Astrocyte of the spinal cord (primary cell): Measurements from ENCODE around the gene APC2.

Experiments used
- DNase-seq: peaks from one replicate; pipeline ENCODE4 v3.0.0; 2011; ENCODE audit warnings: low read depth, low spot score
- H3K4me3 ChIP-seq: 2 replicates; pipeline ENCODE4 v1.5.1; 2011; ENCODE audit warnings: low read depth, mild to moderate bottlenecking, low read length, moderate library complexity
- CTCF ChIP-seq: IDR thresholded peaks from 2 replicates; pipeline ENCODE4 v1.5.1; 2012; ENCODE audit warnings: low read depth, mild to moderate bottlenecking, low read length, inconsistent platforms
- in situ Hi-C: cut with HindIII; loops from 2 replicates; pipeline ENCODE4 v1.10.0; 2017; ENCODE audit warnings: low sequenced_read_pairs

Gene APC2

GRCh38 chr19:1406774-1407527 lies 43.0 kb upstream of the APC2 start:
- peak overlapping the region; percentile 48 for H3K4me3 ChIP-seq
- DNase-seq, result peak; percentile 99
- peak; percentile 51 for TF ChIP-seq CTCF
- in situ Hi-C loops, result no loop called here

- TF ChIP-seq CTCF, result no peak
- H3K4me3 ChIP-seq, result peak within 1 kb of the TSS; percentile 87
- in situ Hi-C loops, result no loop called here
- no peak for DNase-seq
These were observed 42.2 kb upstream of the APC2 start, which contains the start of gene DAZAP1 for GRCh38 chr19:1407528-1408299. DAZAP1 (plus strand) TSS chr19:1407586; CDS start chr19:1407774, 188 bp downstream.

- TF ChIP-seq CTCF, result no peak
- in situ Hi-C loops, result no loop called here
- H3K4me3 ChIP-seq, result peak overlapping the region; percentile 87
- peak; percentile 65 for DNase-seq
These were observed 41.4 kb upstream of the APC2 start for GRCh38 chr19:1408300-1409203.

GRCh38 chr19:1409204-1410005 lies 40.5 kb upstream of the APC2 start:
- DNase-seq, result no peak
- in situ Hi-C loops, result no loop called here
- no peak for TF ChIP-seq CTCF
- H3K4me3 ChIP-seq, result peak overlapping the region; percentile 87

- TF ChIP-seq CTCF, result no peak
- peak; percentile 61 for DNase-seq
- H3K4me3 ChIP-seq, result no peak overlapping the region
- in situ Hi-C loops, result no loop called here
These were observed 39.7 kb upstream of the APC2 start for GRCh38 chr19:1410136-1410786.
